ENCODE measurements around the gene OR2AG2.
"Not testable (repeated sequence)": the region's sequence is repeated elsewhere in the genome, so short reads cannot be mapped to it uniquely, and the experiment has no call there.

The OR2AG2 gene, protein sequence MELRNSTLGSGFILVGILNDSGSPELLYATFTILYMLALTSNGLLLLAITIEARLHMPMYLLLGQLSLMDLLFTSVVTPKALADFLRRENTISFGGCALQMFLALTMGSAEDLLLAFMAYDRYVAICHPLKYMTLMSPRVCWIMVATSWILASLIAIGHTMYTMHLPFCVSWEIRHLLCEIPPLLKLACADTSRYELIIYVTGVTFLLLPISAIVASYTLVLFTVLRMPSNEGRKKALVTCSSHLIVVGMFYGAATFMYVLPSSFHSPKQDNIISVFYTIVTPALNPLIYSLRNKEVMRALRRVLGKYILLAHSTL

GRCh38 chr11:6771926-6772893 is at the start of gene OR2AG2:
OR2AG2 (minus strand) TSS chr11:6771976; CDS start chr11:6768957, 3,019 bp downstream.
- no peak for DNase-seq

DNA sequence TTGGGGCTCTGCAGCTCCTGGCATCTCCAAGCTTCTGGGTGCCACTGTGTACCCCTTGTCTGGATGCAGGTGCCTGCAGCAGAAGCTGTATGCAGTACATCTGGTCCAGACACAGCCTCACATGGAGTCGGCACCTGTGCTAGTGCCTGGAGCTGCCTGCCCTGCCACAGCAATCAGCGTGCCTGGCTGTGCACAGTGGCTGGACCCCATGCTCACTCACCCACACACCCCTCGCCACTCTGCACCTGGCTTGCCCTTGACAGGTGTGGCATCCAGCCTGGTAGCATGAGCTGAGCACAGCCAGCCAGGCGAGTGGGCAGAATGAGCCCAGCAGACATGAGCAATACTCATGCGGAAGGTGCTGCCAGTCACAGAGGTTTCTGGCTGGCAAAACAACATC is 47.2 kb upstream of the OR2AG2 start:
- DNase-seq = no peak

DNA sequence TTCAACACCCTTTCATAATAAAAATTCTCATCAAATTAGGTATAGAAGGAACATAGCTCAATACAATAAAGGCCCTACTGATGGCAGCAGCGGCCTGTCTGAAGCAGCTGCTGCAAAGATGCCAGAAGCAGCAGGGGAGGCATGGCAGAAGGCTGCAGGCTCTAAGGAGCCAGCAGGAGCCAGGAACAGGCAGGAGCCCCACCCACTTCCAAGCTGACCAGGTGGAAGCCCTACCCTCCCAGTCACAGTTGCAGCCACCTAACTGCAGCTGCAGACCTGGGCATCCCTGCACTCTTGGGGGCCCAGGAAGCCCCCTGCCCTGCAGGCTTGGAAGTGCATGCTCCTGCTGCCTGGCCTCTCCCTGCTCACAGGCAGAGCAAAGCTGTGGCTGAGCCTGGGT is 45.9 kb upstream of the OR2AG2 start:
- no peak for DNase-seq

- DNase-seq = no peak
Observed at GRCh38 chr11:6813656-6814055, 41.9 kb upstream of the OR2AG2 start.

GRCh38 chr11:6812390-6813005 is 40.7 kb upstream of the OR2AG2 start:
- peak; percentile 55 for DNase-seq

DNA sequence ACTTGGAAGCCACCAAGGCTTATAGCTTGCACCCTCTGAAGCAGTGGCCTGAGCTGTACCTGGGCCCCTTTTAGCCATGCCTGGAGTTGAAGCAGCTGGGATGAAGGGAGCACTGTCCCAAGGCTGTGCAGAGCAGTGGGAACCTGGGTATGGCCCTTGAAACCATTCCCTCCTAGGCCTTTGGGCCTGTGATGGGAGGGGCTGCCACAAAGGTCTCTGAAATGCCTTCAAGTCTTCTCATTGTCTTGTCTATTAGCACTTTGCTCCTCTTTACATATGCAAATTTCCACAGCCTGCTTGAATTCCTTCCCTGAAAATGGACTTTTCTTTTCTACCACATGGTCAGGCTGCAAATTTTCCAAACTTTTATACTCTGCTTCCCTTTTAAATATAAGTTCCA is 29.3 kb upstream of the OR2AG2 start:
- not testable (repeated sequence) for DNase-seq

DNA sequence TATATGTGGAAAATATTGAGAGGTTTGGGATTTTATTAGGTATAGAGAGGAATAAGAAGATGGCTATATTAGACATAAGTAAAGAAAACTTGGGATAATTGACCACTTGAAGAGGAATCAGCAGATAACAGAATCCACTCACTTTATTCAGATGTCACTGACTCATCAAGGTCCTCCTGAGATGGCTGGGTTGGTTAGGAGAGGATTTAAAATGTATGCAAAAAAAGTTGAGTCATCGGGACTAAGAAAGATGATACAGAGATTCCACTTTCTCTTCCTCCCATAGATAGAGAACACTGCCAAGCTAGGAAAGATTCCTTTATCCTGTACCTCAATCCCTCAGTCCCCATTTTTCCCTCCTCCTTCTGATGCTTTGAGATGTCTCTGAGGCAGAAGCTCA is 27.6 kb upstream of the OR2AG2 start, which contains the start of gene OR6A2:
Gene OR6A2, minus strand, starts transcription at position 288 of the 400 bp plus-strand sequence. CDS start 3,981 bp downstream, outside the sequence.
- DNase-seq = no peak

DNA sequence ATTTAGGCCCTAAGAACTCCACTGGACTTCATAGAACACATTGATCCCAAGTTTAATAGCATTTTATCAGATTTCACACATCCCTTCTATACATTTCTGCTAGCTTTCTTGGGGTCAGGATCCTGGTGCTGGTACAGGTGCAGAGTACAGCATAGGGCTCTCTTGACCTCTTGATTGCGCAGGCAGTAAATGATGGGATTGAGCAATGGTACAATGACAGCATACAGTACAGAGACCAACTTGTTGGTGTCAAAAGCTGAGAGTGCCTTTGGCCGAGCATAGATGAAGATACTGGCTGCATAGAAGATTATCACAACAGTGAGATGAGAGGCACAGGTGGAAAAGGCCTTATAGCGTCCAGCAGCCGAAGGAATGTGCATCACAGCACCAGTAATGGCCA is 22.9 kb upstream of the OR2AG2 start:
- no peak for DNase-seq

DNA sequence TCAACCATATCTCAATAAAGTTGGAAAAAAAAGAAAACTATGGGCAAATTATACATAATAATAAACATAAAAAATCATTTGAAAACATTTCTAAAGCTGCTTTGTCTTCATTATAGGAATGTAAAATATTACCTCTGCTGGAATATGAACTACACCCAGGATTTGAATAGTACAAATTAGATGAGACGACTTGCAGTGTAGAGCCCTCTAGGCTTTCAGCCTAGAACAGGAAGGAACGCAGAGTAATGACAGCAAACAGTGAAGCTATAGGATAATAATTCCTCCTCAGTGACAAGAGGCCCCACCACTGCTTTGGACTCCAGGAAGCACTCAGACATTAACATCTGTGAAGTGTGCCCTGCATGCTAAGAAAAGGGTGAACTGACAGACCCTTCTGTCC is 18.8 kb upstream of the OR2AG2 start:
- DNase-seq = no peak

DNA sequence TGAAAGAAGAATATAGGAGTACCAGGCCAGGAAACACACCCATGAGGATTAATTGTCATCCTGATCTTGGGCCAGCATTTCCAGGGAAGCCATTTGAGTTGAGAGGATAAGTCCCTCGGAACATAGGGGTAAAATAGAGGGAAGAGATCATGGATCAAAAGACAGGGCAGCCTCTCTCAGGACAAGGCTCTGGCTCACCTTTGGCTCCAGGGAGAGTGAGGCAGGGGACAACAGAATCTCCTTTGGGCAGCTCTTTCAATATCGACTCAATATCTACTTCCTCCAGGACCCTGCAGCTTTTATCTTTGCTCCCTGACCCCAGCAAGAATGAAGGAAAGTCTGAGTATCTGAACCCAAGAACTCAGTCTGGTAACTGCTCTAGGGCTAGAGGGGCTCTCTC is 10.9 kb upstream of the OR2AG2 start, which contains the start of gene OR2AG1:
Gene OR2AG1, plus strand, starts transcription at position 301 of the 400 bp plus-strand sequence. CDS start 2,018 bp downstream, outside the sequence.
- DNase-seq = no peak

GRCh38 chr11:6780829-6781228 is 9.1 kb upstream of the OR2AG2 start:
- no peak for DNase-seq

DNA sequence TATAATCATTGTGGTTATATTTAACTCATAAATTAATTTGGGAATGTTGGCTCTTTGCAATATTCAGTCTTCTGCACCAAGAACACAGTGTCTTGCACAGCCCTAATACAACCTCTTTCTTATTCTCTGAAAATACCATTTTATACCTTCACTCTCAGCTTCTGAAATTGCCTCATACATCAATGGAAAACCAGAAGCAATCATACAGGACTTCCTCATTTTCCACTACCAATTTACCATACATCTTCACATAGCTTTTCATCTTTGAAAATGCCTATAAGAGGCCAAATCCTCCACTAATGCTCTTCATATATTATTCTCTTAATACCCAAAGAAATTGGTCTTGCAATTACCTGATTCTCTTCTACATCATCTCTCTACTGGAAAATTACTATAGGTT is 6.7 kb upstream of the OR2AG2 start:
- no peak for DNase-seq

- peak; percentile 77 for DNase-seq
Observed at GRCh38 chr11:6757373-6757967, 14.3 kb downstream of the OR2AG2 start.

- DNase-seq = no peak
Observed at GRCh38 chr11:6755953-6756347, 15.8 kb downstream of the OR2AG2 start.

GRCh38 chr11:6755303-6755952 is 16.3 kb downstream of the OR2AG2 start:
- peak; percentile 61 for DNase-seq

- DNase-seq = no peak
Observed at GRCh38 chr11:6747097-6747668, 24.6 kb downstream of the OR2AG2 start.

DNA sequence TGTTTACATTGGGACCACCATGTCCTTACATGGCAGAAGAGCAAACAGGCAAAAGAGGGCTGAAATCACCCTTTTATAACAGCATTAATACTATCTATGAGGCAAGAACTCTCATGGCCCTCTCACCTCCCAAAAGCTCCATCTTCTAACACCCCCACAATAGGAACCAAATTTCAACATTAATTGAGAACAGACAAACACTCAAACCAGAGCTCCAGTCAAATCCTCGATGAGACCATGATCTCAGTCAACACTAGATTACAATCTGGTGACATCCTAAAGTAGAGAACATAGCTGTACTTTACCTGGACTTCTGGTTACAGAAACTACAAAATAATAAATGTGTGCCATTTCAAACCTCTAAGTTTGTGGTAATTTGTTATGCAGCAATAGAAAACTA is 25.1 kb downstream of the OR2AG2 start:
- no peak for DNase-seq

DNA sequence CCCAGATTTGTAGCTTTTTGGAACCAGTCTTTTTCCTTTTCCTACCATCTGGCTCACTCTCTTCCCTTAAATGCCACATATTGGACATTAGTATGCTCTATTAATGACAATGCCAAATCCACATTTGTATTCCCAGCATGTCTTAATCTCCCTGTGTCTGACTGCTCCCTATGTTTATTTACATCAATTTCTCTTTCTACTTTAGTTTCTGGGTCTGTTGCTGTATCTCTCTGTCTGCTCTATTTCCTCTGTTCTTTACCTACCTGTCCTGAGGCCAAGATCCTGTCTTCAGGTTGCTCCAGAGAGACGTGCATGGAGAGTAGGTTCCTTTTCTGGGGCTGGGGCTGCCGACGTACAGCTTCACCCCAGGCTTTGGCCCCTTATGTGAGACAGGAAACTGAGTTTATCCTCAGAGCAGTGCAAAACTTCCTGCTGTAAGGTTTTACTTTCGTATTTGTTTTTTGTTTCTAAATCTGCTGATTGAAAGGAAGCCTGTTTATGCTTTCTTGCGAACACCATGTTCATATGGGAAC is 25.6 kb downstream of the OR2AG2 start:
- peak; percentile 65 for DNase-seq

DNA sequence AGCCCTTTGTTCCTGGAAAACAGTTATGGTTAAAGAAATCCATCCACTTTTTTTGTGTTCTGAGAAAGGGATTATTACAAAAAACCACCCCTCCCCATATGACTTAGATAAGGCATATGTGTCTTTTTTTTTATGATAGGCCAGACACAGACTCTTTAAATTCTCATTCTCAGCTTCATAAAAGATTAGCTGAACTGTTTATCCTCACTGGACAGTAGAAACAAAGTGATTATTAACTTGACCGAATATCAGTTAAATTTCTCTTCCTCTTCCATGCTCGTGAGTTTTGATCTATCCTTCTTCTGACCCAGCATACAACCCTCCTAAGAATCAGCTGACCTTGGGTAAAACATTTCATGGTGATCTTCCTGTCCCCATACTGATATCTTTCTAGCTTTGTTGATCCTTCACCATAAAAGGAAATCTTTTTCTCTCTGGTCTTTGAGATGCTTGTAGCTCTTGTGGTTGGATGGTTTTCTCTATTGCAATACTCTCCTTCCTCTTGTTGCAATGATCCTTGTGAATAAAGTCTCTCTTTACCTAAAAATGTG is 26.2 kb downstream of the OR2AG2 start:
- peak; percentile 40 for DNase-seq

- no peak for DNase-seq
Observed at GRCh38 chr11:6745018-6745417, 26.8 kb downstream of the OR2AG2 start.

DNA sequence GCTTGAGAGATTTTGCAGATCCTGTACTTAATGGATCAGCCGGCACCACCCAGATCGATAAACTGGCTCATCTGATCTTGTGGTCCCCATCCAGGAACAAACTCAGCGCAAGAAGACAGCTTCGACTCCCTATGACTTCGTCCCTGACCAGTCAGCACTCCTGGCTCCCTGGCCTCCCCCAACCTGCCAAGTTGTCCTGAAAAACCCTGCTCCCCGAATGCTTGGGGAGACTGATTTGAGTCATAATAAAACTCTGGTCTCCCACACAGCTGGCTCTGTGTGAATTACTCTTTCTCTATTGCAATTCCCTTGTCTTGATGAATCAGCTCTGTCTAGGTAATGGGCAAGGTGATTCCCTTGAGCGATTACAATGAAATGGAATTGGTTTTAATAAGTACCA is 29.5 kb downstream of the OR2AG2 start:
- DNase-seq = no peak

All from CD4-positive, alpha-beta T cell treated with Interleukin-21 for 1 hour (primary cell).